Measurements from ENCODE around the gene YPEL2.
"Not testable (repeated sequence)": the region's sequence is repeated elsewhere in the genome, so short reads cannot be mapped to it uniquely, and the experiment has no call there.

YPEL2 gene, protein sequence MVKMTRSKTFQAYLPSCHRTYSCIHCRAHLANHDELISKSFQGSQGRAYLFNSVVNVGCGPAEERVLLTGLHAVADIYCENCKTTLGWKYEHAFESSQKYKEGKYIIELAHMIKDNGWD

DNA sequence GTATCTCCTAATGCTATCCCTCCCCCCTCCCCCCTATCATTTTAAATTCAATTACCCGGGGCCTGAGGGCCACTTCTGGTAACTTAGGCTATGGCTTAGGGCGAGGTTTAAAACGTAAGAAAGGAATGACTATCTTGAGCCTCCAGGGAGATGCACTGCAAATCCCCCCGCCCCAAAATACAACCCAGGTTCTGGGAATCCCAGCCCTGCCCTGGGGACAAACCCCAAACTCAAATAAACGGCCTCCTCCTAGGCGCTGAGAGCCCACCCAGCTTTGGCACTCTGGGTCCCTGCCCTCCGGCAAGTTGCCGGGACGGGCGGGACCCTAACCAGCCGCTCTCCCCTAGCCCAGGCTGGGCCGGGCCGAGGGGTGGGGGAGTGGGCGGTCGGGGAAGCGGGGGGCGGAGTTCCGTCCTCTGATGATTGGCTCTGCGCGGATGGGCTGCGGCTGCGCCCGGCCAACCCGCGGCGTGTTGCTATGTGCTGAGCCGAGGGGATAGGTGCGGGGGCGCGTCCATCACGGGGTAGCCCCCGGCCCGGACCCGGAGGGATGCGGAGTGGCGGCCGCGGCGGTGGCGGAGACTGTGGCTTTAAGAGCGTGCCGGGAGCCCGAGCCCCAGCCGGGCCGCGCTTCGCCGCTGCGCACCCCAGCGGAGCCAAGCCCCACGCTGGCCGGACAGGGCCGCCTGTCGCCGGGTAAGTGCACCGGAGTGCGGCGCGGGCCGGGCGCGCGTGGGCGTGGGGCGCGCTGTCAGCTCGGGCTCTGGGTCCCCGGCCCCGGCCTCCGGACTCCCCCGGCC lies at the start of gene YPEL2:
TSS of gene YPEL2 (plus strand) at position 527 of the 800 bp plus-strand sequence. CDS start 21,755 bp downstream, outside the sequence.
- DNase-seq: peak; percentile 87

DNA sequence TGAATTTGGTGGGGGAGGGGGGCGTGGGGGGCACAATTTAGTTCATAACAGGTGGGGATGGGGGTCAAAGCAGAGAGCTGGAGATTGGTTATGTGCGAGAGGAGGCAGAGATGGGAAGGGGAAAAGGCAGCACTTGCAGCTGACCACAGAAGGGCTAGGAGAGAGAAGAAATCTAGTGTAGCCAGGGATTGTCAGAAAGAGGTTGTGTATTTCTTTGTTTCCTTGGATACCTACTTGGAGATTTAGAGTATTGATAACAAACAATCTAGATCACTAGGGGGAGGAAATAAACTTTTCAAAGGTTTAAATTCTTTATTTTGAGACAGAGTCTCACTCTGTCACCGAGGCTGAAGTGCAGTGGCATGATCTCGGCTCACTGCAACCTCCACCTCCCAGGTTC lies 47.1 kb upstream of the YPEL2 start:
- DNase-seq: no peak

DNA sequence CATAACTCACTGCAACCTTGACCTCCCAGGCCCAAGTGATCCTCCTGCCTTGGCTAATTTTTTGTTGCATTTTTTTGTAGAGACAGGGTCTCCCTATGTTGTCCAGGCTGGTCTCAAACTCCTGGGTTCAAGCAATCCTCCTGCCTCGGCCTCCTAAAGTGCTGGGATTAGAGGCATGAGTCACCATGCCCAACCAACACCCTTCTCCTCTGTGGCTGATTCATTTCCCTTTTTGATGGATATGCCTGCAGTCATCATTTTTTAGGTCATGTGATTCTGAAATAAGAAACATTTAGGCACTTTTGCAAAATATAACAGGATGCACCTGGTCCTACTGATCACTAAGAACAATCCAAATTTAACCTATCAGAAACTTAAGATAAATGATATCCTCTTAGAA lies 44.0 kb upstream of the YPEL2 start:
- no peak for DNase-seq

DNA sequence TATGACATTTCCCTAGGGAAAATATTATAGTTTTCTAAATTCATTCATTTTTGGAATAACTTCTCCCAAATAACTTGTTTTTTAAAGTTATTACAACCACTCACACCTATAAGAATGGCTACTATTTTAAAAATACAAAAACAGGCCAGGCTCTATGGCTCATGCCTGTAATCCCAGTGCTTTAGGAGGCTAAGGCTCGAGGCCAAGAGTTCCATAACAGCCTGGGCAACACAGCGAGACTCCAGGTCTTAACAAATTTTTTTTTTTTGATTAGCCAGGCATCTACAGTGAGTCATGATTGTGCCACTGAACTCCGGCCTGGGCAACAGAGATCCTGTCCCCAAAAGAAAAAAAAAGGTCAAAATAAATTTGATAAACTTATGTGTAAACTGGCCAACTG lies 43.6 kb upstream of the YPEL2 start:
- no peak for DNase-seq

DNA sequence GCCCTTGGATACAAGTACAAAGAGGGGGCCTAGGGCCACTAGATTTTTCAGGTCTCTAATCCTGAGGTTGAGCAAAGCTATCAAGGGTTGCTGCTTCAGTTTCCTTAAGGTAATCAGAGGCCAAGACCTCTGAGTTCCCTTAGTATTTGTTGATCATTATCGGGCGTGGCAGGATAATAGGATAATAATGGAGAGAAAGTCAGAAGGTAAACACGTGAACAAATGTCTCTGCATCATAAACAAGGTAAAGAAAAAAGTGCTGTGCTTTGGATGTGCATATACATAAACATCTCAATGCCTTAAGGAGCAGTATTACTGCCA lies 41.5 kb upstream of the YPEL2 start:
- no peak for DNase-seq

DNA sequence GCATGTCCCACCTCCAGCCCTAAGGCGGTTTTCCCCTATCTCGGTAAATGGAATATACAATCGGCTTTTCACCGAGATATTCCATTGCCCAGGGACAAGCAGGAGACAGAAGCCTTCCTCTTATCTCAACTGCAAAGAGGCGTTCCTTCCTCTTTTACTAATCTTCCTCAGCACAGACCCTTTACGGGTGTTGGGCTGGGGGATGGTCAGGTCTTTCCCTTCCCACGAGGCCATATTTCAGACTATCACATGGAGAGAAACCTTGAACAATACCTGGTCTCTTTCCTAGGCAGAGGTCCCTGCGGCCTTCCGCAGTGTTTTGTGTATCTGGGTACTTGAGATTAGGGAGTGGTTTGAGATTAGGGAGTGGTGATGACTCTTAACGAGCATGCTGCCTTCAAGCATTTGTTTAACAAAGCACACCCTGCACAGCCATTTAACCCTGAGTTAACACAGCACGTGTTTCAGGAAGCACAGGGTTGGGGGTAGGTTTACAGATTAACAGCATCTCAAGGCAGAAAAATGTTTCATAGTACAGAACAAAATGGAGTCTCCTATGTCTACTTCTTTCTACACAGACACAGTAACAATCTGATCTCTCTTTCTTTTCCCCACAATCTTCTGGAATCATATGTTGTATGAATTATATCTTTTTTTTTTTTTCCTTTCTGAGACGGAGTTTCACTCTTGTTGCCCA lies 41.0 kb upstream of the YPEL2 start:
- not testable (repeated sequence) for DNase-seq

DNA sequence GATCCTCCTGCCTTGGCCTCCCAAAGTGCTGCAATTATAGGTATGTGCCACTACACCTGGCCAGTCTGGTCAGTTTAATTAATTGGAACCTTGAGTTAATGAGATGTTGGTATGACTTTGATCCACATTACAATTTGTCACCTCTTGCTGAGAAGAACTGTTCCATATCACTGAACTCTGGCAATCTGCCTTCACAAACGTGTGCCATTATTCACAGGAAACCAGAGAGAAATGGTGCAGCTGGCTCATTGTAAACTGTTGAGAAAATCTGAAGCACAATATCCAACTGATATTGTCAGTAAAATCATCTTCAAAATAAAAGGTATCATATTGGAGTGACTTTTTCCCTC lies 39.3 kb upstream of the YPEL2 start:
- DNase-seq: no peak

DNA sequence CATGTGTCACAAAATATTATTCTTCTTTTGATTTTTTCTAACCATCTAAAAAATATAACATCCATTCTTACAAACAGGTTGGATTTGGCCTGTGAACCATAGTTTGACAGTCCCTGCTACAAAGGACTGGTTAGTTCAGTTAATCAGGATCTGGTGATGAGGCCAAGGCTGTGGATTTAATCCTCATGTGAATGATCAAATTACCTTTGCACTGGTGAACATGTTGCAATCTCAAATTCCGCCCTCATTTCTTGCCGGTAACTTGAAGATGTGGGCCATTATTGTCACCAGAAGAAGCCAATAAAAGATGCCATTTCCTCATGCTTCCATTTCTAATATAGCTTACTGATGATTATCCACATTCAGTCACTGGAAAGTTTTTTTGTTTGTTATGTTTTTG lies 35.3 kb upstream of the YPEL2 start:
- DNase-seq: no peak

DNA sequence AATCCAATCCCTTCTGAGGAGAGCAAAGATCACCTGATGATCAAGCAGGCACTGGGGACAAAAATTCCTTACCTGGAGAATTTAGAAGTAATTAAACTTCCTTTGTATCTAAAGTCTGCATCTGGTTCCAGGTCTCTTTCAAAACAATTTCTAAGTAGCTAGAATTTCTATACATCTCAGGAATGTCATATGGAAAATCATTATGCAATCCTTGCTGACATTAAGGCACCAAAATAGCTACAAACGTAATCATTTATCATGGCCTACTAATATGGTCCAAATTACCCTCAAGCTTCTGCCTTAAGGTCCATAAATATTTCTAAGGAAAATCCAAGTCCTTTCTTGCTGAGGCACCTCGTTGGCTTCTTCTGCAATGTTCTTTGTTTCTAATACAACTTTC lies 32.9 kb upstream of the YPEL2 start:
- no peak for DNase-seq

DNA sequence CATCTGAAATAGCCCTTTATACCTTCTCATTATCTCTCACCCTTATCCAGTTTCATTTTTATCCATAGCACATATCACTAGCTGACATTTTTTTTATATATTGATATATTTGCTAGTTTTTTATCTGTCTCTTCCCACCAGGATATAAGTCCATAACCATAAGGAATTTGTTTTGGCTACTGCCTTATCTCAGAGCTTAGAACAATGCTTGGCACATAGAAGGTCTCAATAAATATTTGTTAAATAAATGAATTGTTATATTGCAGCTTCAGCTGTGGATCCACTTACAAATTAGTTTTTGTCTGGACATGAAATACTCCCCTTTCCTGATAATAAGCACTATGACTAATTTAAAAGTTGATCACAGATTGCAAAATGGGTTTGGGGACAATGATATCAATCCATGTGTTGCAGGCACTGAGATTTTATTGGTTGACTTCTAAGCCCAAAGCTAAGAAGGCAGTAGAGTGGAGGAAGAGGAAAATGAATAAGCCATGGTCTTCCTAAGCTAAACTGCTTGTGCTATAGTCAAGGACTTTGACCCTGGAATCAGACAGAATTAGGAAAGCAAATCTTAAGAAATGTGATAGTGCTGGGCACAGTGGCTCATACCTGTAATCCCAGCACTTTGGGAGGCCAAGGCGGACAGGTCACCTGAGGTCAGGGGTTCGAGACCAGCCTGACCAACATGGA lies 31.9 kb upstream of the YPEL2 start:
- DNase-seq: no peak

DNA sequence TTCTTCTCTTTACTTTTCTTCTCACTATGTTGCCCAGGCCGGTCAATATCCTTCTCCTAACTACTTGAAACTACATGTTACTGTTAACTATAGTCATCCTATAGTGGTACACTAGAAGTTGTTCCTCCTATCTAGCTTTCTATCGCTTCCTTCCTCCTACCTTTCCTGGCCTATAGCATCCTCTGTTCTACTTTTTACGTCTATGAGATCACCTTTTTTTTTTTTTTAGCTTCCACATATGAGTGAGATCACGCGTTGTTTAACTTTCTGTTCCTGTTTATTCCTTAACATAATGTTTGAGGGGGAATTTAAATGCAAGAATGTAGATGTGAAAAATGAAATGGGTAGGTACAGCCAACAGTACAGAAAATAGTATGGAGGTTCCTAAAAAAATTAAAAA lies 30.5 kb upstream of the YPEL2 start:
- DNase-seq: no peak

DNA sequence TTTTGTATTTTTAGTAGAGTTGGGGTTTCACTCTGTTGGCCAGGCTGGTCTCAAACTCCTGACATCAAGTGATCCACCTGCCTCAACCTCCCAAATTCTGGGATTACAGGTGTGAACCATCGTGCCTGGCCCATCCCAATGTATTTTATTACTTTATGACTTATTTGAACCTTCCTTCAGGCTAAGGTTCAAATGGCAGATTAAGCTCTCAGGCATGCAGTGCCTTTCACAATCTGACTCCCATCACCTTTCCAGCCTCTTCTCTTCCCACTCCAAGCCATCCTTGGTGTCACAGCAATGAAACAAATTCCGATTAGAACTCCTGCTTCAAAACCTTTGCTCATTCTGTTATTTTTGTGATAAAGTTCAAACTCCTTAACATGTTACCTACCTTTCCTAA lies 26.6 kb upstream of the YPEL2 start:
- no peak for DNase-seq

DNA sequence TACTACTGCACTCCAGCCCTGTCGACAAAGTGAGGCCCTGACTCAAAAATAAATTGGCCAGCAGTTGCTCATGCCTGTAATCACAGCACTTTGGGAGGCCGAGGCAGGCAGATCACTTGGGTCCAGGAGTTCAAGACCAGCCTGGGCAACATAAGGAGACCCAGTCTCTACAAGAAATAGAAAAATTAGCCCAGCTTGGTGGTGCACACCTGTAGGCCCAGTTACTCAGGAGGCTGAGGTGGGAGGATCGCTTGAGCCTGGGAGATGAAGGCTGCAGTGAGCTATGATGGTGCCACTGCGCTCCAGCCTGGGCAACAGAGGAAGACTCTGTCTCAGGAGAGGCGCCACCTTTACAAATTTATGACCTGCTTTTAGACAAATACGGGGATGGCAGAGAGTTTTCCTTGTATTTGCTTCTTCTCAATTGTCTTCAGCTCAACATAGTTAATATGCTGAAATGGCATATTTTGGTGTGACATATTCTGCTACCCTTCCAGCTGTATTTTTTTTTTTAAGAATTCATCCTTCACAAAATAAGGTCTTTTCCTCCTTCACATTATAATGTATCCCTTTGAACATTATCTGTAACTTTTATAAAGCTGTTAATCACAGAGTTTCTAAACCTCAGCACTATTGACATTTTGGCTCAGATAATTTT lies 21.1 kb upstream of the YPEL2 start:
- no peak for DNase-seq

DNA sequence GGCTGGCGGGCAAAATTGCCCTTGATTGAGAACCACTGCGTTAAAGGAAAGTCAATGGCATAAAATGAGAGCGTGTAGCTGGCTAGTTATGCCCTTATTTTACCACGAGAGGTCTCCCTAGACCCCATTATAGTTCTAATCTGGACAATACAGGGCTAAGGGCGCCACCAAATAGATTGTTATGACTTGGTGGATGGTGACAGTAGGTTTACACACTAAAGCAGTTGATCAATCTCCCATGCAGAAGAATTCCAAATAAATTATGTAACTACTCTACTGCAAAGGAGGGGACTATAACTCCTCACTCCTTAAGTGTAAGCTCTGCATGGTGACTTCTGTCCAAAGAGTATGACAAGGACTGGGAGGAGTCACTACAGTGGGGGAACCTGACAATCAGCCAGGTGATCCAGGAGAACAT lies 20.4 kb upstream of the YPEL2 start:
- DNase-seq: peak; percentile 33

DNA sequence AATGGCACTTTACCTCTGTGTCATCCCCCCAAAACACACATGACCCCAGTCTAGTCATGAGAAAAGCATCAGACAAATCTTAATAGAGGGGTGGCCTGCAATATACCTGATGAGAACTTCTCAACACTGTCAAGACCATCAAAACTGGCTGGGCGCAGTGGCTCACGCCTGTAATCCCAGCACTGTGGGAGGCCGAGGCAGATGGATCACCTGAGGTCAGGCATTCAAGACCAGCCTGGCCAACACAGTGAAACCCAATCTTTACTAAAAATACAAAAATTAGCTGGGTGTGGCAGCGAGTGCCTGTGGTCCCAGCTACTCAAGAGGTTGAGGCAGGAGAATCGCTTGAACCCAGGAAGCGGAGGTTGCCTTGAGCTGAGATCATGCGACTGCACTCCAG lies 19.9 kb upstream of the YPEL2 start:
- not testable (repeated sequence) for DNase-seq

DNA sequence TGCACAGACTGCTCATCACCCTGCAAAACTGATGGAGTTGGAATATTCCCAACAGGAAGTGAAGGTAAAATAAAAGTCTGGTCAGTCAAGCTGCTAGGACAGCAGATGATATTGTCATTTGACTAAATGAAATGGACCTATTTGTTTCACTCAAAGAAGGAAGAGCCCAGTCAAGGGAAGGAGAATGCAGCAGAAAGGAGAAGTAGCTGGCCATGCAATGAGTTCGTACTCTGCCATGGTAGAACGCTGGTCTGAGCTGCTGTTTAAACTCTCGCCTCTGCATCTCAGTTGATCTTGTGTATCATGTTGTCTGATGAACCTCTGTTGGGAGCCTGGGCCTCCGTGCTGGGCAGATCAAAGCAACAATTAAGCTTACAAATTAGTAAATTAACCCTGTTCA lies 15.6 kb upstream of the YPEL2 start:
- DNase-seq: no peak

DNA sequence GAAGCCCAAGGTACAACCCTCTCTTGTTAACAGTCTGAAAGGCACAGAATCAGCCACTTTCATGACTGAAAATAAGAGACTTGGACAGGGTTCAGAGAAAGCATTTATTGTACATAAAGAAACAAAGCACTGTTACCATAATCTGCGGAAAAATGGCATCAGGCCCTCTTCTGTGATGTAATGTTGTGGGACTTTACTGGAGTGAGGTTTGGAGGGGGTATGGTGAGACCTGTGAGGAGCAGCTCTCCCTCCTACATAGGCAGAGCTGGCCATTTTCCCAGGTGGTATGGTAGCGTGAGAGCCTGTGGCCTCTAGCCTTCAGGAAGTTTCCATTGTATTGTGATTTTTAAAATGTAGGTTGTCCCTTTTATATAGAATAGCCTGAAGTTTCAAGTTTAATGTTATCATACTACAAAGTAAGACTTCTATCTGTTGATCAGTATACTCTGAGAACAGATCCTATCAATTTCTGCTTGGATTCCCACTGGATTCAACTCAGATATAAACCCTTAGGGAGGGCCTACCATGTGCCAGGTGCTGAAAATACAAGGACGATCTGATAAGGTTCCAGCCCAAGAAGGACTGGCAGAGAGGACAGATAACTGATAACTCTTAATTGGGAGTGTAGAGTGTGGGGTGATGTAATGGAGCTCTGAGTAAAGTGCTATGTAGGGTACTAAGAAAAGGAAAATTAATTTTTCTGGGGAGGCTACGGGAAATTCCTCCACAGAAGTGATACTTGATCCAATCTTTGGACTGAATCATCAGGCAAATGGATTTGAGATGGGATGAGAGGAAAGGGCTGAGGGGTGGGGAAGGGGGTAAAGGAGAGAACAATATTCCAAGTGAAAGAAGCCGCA lies 4.1 kb upstream of the YPEL2 start:
- no peak for DNase-seq

DNA sequence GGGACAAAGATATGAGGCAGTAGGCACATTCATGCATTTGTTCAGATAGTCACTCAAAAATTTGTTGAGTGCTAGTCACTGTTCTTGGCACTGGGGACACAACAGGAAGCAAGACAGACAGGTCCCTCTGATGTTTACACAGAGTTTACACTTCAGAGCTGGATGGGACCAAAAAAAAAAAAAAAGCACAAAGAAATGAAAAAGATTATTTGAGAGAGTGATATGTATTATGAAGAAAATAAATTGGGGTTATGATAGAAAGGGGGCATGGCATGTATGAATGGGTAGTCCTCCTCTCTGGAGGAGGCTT lies 3.5 kb upstream of the YPEL2 start:
- DNase-seq: no peak

DNA sequence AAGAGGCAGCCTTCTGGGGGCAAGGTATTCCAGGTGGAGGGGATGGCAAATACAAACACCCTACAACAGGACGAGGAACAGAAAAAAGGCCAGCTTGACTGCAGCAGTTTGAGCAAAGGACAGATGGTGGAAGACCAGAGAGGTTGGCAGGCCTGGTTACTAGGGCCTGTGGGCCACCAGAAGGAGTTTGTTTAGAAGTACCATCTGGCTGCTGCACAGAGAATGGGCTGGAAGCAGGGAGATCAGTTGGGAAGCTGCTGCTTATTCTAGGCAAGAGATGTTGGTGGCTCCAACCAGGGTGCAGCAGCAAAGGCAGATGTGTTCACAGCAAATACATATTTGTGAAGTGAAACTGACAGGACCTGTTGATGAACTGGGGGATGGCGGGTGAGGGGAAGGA lies 2.9 kb upstream of the YPEL2 start:
- no peak for DNase-seq

DNA sequence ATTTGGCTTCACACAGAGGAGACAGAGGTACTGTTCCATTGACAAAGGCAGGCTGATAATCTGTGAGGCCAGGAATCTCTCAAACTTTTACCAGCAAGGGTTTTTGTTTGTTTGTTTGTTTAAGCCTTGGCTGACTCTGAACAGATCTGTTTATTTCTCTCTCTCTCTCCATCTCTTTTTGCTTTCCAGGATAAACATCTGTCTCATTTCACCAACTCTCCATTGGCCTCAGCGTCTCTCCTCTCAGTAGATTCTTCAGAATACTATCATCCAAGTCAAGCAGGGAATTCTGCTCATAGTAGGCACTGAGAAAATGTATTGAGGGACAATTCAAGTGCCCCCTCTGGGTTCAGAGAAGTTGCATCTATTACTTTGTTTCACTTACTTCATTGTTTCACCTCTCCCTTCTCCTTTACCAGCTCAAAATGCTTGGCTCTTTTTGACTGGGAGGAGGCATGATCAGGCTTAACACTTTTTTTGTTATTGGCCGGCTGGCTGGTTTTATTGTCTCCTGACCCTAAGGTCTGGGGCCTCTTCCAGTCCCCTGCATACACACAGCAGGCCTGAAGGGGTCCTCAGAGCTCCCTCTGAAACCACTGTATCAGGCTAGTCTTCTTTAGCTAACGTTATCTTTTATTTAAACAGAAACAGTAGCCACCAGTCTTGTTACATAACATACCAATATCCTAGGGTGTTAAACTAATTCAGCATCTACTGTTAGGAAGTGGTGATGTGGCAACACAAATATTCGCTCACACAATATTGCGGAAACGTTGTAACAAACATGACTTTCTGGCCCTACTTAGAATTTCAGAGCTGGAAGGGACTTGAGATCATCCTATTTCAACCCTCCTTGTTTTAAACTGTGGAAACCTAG lies 2.0 kb upstream of the YPEL2 start:
- peak; percentile 52 for DNase-seq
